K562 (cell line): ENCODE measurements around the gene GSTM5. TPM values are rescaled to one million over a fixed set of nuclear protein-coding genes. Genes with fewer than 3 reads are reported as not detected.

Experiments used
- ATAC-seq: fragments of 200-7000 bp; cut with Tn5 transposase; 3 replicates; pipeline ENCODE4 v1.9.1; 2020; ENCODE audit warnings: moderate library complexity
- BruUV-seq: library from RNA; stranded (reverse); fragments of 400-500 nt; replicated peaks from 2 replicates; lab custom pipeline; 2021; lab: Mats Ljungman, UMichigan
- CTCF ChIA-PET: fragments of 300-600 bp; formaldehyde crosslinking; extraction: SDS; loops from one replicate; lab custom pipeline; 2021; ENCODE audit warnings: low intra/inter-chr PET ratio; lab: Yijun Ruan, JAX
- POLR2A ChIA-PET: fragments of 300-600, 350-650 bp; sonication (Branson Sonifier 250); formaldehyde crosslinking; extraction: SDS; loops from one replicate; lab custom pipeline; 2021; ENCODE audit warnings: antibody characterized with exemption, inconsistent platforms; lab: Yijun Ruan, JAX
- DNase-seq, 4 experiments: peaks; one replicate each; pipeline versions ENCODE4 v3.0.0 to v3.0.0-alpha.2; 2011 to 2018; ENCODE audit warnings: low spot score in 3 of 4, mixed read lengths in 3 of 4; ENCODE audit errors: extremely low read depth in 1 of 4
- FAIRE-seq: peaks from 2 replicates; lab custom pipeline; 2011; peaks lifted over from hg19 to GRCh38; lab: Jason Lieb, UNC
- H2AFZ ChIP-seq: 2 replicates; pipeline ENCODE4 v1.6.0; 2011; ENCODE audit warnings: low read depth, low read length, control low read depth, inconsistent platforms
- H3K27ac ChIP-seq: fragments of 200-600 bp; 3 replicates; pipeline ENCODE4 v1.8.0; 2011; ENCODE audit warnings: low read depth, mild to moderate bottlenecking, control low read depth, inconsistent platforms, low read length, moderate library complexity, mixed read lengths; ENCODE audit errors: extremely low read depth
- H3K27me3 ChIP-seq, 2 experiments: fragments of 300-600 bp in 1 of 2; 2 replicates in 1 of 2; 3 replicates in 1 of 2; pipeline versions ENCODE4 v1.6.0 to v1.8.0; 2011; ENCODE audit warnings: inconsistent platforms in 2 of 2, low read length in 2 of 2, mild to moderate bottlenecking in 1 of 2, mixed read lengths in 1 of 2, moderate library complexity in 1 of 2; ENCODE audit not compliant: control insufficient read depth in 2 of 2, insufficient read depth in 2 of 2
- H3K36me3 ChIP-seq: fragments of 300-600 bp; 3 replicates; pipeline ENCODE4 v1.8.0; 2011; ENCODE audit warnings: mild to moderate bottlenecking, low read length, inconsistent platforms; ENCODE audit not compliant: control insufficient read depth, insufficient read depth
- H3K4me1 ChIP-seq, 2 experiments: fragments of 200-600 bp in 1 of 2; replicated peaks in 1 of 2; 2 replicates in 1 of 2; 3 replicates in 1 of 2; pipeline versions ENCODE4 v1.5.1 to v1.8.0; 2011; ENCODE audit warnings: inconsistent platforms in 2 of 2, low read length in 2 of 2, mild to moderate bottlenecking in 1 of 2, mixed read lengths in 1 of 2, moderate library complexity in 1 of 2; ENCODE audit not compliant: control insufficient read depth in 2 of 2, insufficient read depth in 2 of 2
- H3K4me2 ChIP-seq: 2 replicates; pipeline ENCODE4 v1.6.1; 2011; ENCODE audit warnings: low read length, control low read depth, inconsistent platforms, mixed read lengths; ENCODE audit not compliant: insufficient read depth
- H3K4me3 ChIP-seq: fragments of 200-600 bp; sonication (generic), shearing (Covaris generic); 2 replicates; pipeline ENCODE4 v1.5.1; 2016; ENCODE audit warnings: control low read depth, inconsistent platforms
- H3K79me2 ChIP-seq: fragments of 200-600 bp; 3 replicates; pipeline ENCODE4 v1.8.0; 2011; ENCODE audit warnings: low read length, inconsistent platforms; ENCODE audit not compliant: control insufficient read depth, insufficient read depth
- H3K9ac ChIP-seq, 2 experiments: 2 replicates each; pipeline versions ENCODE4 v1.6.0 to v1.6.1; 2011; ENCODE audit warnings: low read depth in 2 of 2, low read length in 2 of 2, control low read depth in 1 of 2, inconsistent platforms in 1 of 2, mild to moderate bottlenecking in 1 of 2, mixed read lengths in 1 of 2; ENCODE audit not compliant: insufficient read depth in 1 of 2
- H3K9me1 ChIP-seq: one replicate; pipeline ENCODE4 v1.6.0; 2011; ENCODE audit warnings: inconsistent platforms, mild to moderate bottlenecking, low read length, moderate library complexity; ENCODE audit not compliant: control insufficient read depth, insufficient read depth
- H3K9me3 ChIP-seq: replicated peaks from 2 replicates; pipeline ENCODE4 v1.5.1; 2011; ENCODE audit warnings: low read depth, low read length, inconsistent platforms; ENCODE audit not compliant: control insufficient read depth, insufficient read depth
- H4K20me1 ChIP-seq: replicated peaks from 2 replicates; pipeline ENCODE4 v1.6.1; 2011; ENCODE audit warnings: low read length, inconsistent platforms, mixed read lengths; ENCODE audit not compliant: control insufficient read depth, insufficient read depth
- ATF2 ChIP-seq: sonication (generic); formaldehyde crosslinking; IDR thresholded peaks from 2 replicates; pipeline ENCODE4 v1.8.1; 2022; ENCODE audit warnings: missing genetic modification reagents
- FOS ChIP-seq: IDR thresholded peaks from 3 replicates; pipeline ENCODE4 v1.6.1; 2011; ENCODE audit not compliant: insufficient read length; ENCODE audit errors: extremely low read depth
- JUND ChIP-seq, 2 experiments: IDR thresholded peaks; 2 replicates in 1 of 2; 3 replicates in 1 of 2; pipeline ENCODE4 v1.6.1; 2011; ENCODE audit warnings: borderline replicate concordance in 2 of 2, low read depth in 2 of 2, low read length in 2 of 2, improper control_type of control experiment in 1 of 2, missing biosample characterization in 1 of 2, missing genetic modification characterization in 1 of 2, missing genetic modification reagents in 1 of 2
- KHSRP ChIP-seq: fragments of 450-650 bp; IDR thresholded peaks from 2 replicates; pipeline ENCODE4 v1.6.1; 2017
- ZBTB2 ChIP-seq: fragments of 450-650 bp; IDR thresholded peaks from 2 replicates; pipeline ENCODE4 v1.6.1; 2016; ENCODE audit warnings: antibody characterized with exemption
- ZC3H4 ChIP-seq: sonication (generic); formaldehyde crosslinking; IDR thresholded peaks from 2 replicates; pipeline ENCODE4 v1.9.0; 2021; ENCODE audit warnings: missing genetic modification reagents, borderline replicate concordance
- ZNF212 ChIP-seq: fragments of 450-650 bp; formaldehyde crosslinking; IDR thresholded peaks from 2 replicates; pipeline ENCODE4 v1.4.0; 2020; ENCODE audit warnings: mild to moderate bottlenecking
- ZNF449 ChIP-seq: fragments of 250-450 bp; sonication (Bioruptor Pico); IDR thresholded peaks from 2 replicates; pipeline ENCODE4 v1.8.0; 2022; ENCODE audit warnings: moderate library complexity, mild to moderate bottlenecking, inconsistent platforms
- ZNF644 ChIP-seq: fragments of 200-800 bp; sonication (Bioruptor generic); IDR thresholded peaks from 2 replicates; pipeline ENCODE4 v1.6.1; 2016; ENCODE audit warnings: low read depth, missing genetic modification characterization, missing compliant biosample characterization
- ZNF655 ChIP-seq: fragments of 250-450 bp; sonication (Bioruptor Pico); IDR thresholded peaks from 2 replicates; pipeline ENCODE4 v1.5.0; 2021
- ZNF764 ChIP-seq: fragments of 250-450 bp; sonication (Bioruptor Pico); IDR thresholded peaks from 2 replicates; pipeline ENCODE4 v1.4.0; 2020; ENCODE audit warnings: low read depth, mild to moderate bottlenecking, moderate library complexity
- WGBS: fragments of 100-300 bp; shearing (Covaris generic); methylation state at CpG from one replicate; pipeline ENCODE4 v1.1.6; 2016; ENCODE audit warnings: low coverage, mixed read lengths; ENCODE audit not compliant: insufficient coverage; ENCODE audit errors: missing lambda C conversion rate; 5-methylcytosine and 5-hydroxymethylcytosine counted together
- in situ Hi-C: fragments of 300-500 bp; cut with MboI; formaldehyde crosslinking; loops from 4 replicates; pipeline ENCODE4 v1.15.0; 2018; ENCODE audit warnings: inconsistent platforms, mixed read lengths
- intact Hi-C: fragments of 100-400 bp; cut with micrococcal nuclease; formaldehyde crosslinking; loops from 2 replicates; pipeline ENCODE4 v1.14.2; 2022
- polyA plus RNA-seq, 8 experiments: library from polyadenylated mRNA; depleted of rRNA in 4 of 8; stranded (reverse) in 5 of 8; unstranded in 3 of 8; fragments of >200 nt; fragmentation: Nextera tagmentation in 2 of 8; fragmentation: Illumina TruSeq in 1 of 8; extraction: Ambion mirVana in 2 of 8; extraction: Trizol in 1 of 8; gene quantifications; 2 replicates each; pipeline versions ENCODE4 v1.2.1 to v1.2.3, GENCODE V29; 2011 to 2014; ENCODE audit warnings: inconsistent platforms in 1 of 8, missing spikeins in 1 of 8
- total RNA-seq, 7 experiments: library from RNA; depleted of rRNA in 6 of 7; stranded (reverse); fragments of >200 nt in 6 of 7; fragmentation: Illumina TruSeq in 2 of 7; extraction: Trizol in 2 of 7; gene quantifications; 2 replicates each; pipeline versions ENCODE4 v1.2.1 to v1.2.3, GENCODE V29; 2011 to 2021; ENCODE audit warnings: low replicate concordance in 1 of 7

Gene GSTM5
- total and polyA plus RNA-seq, 9 of the 15 experiments (the other 6 are each of a cell fraction or from before 2014, with no cell fraction given): not detected

DNA sequence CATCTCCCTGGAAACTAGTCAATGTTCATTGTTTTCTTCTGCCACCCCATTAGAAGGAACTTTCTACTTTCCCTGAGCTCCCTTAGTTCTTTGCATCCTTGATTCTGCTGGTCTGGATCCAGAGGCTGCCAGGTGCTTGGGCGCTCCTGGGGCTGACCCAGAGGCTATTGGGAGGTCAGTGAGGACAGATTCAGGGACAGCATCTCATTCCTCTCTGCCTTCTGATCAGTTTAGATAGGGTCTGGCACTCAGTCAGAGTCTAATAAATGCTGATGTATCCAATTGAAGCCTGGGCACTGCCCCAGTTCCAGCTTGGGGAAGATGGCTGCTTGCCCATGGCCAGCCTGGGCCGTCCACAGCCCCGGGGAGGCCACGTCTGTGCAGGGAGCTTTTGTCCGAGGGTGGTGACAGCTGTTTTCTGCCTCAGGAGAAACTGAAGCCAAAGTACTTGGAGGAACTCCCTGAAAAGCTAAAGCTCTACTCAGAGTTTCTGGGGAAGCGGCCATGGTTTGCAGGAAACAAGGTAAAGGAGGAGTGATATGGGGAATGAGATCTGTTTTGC lies 22.1 kb upstream of the GSTM5 start (continued):
- TF ChIP-seq ZNF449 (CRISPR knock-in tag): no peak
- no peak for TF ChIP-seq ZNF655
- TF ChIP-seq ZNF764 (CRISPR knock-in tag): no peak
- no peak for TF ChIP-seq FOS
- TF ChIP-seq ZC3H4 (CRISPR knock-in tag): no peak
- no peak for TF ChIP-seq ZNF212 (CRISPR knock-in tag)
- TF ChIP-seq KHSRP: no peak

DNA sequence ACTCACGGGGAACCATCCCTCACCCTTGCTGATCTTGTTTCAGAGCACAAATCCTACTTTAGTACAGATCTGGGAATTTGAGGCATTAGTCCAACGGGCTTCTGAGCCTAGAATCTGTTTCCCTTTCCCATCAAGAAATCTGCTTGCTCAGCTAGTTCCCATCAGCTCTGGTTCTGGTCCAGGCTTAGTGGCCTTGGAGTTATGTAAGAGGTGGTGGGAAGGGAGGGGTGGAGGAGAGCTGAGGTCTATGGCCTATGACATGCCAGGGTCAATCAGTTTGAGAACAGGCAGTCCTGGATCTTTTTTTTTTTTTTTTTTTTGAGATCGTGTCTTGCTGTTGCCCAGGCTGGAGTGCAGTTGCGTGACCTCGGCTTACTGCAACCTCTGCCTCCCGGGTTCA lies 20.3 kb upstream of the GSTM5 start:
- no CpG with 5 or more reads among the region's 6 CpGs for WGBS
- TF ChIP-seq ZNF644: no peak
- no peak for TF ChIP-seq JUND (IDR thresholded peaks at IDR 0.05; ENCODE audit: borderline replicate concordance, low read depth, low read length)
- no peak for TF ChIP-seq JUND (tag; IDR thresholded peaks at IDR 0.05; ENCODE audit: borderline replicate concordance, low read depth, low read length)
- no peak for TF ChIP-seq ZBTB2
- no peak for TF ChIP-seq ATF2 (CRISPR knock-in tag)
- in situ Hi-C loops: no loop called here
- H2AFZ ChIP-seq: no peak overlapping the region
- FAIRE-seq (no peak), DNase-seq (no peak), ATAC-seq (no peak)
- intact Hi-C loops: no loop called here
- H3K4me1 ChIP-seq: no peaks in the 10 kb centered on the region
- CTCF ChIA-PET: no interaction called here
- no peaks in the 10 kb centered on the region for H4K20me1 ChIP-seq
- H3K9me1 ChIP-seq: no peaks in the 10 kb centered on the region
- H3K4me3 ChIP-seq: no peak overlapping the region
- no peak overlapping the region for H3K27ac ChIP-seq
- no peak overlapping the region for H3K9ac ChIP-seq
- H3K9me3 ChIP-seq: no peaks in the 10 kb centered on the region
- H3K4me2 ChIP-seq: no peak overlapping the region
- H3K27me3 ChIP-seq: no peaks in the 10 kb centered on the region
- POLR2A ChIA-PET: no interaction called here
- H3K36me3 ChIP-seq: no peaks in the 10 kb centered on the region
- H3K79me2 ChIP-seq: no peaks in the 10 kb centered on the region
- BruUV-seq: no TSS peak
